ENCODE data around the gene SRGAP3.

DNA sequence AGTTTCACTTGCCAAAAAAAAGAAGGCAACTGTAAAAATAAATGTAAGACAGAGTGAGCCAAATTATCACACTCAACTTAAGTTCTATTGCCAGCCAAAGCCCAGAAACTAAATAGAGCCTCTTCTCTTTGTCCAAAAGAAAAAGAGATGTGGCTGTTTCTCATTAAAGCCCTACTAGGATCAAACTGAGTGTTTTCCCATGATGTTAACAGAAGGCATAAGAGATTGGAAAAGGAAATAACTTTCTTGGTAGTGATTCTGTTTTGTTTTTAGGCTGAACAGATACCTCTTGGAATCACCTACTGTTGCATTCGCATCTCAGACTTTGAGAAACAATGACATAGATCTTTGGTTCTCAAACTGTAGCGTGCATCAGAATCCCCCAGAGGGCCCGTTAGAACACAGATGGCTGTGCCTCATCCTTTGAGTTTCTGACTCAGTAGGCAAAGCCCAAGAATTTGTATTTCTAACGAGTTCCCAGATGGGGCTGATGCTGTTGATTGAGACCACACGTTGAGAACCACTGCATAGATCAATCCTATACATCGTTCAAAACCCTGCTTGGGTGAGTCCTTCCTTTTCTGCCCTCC, 42.5 kb upstream of the SRGAP3 start:
- TF ChIP-seq EZH2 (IDR thresholded peaks at IDR 0.05; ENCODE audit: insufficient read depth, low read length), result no peak
- TF ChIP-seq, protein P1, sequence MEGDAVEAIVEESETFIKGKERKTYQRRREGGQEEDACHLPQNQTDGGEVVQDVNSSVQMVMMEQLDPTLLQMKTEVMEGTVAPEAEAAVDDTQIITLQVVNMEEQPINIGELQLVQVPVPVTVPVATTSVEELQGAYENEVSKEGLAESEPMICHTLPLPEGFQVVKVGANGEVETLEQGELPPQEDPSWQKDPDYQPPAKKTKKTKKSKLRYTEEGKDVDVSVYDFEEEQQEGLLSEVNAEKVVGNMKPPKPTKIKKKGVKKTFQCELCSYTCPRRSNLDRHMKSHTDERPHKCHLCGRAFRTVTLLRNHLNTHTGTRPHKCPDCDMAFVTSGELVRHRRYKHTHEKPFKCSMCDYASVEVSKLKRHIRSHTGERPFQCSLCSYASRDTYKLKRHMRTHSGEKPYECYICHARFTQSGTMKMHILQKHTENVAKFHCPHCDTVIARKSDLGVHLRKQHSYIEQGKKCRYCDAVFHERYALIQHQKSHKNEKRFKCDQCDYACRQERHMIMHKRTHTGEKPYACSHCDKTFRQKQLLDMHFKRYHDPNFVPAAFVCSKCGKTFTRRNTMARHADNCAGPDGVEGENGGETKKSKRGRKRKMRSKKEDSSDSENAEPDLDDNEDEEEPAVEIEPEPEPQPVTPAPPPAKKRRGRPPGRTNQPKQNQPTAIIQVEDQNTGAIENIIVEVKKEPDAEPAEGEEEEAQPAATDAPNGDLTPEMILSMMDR (IDR thresholded peaks at IDR 0.05; ENCODE audit: insufficient read depth, low read depth, low read length), result no peak
